PC-3 (cell line): ENCODE measurements around the gene RUNDC1. TPM values are rescaled to one million over a fixed set of nuclear protein-coding genes. Genes with fewer than 3 reads are reported as not detected.

Source experiments
- ATAC-seq: fragments of 200-7000 bp; cut with Tn5 transposase; 2 replicates; pipeline ENCODE4 v1.9.1; 2020; ENCODE audit warnings: mild to moderate bottlenecking, moderate library complexity
- BruUV-seq: library from RNA; stranded (reverse); fragments of 400-500 nt; replicated peaks from 2 replicates; lab custom pipeline; 2021; lab: Mats Ljungman, UMichigan
- CTCF ChIA-PET: fragments of 300-600 bp; sonication (Branson Sonifier 250); formaldehyde crosslinking; loops from one replicate; lab custom pipeline; 2022; ENCODE audit warnings: antibody characterized with exemption; lab: Charles Lee
- POLR2A ChIA-PET: fragments of 300-600 bp; sonication (Branson Sonifier 250); formaldehyde crosslinking; loops from one replicate; lab custom pipeline; 2022; ENCODE audit warnings: antibody characterized with exemption; ENCODE audit not compliant: unreplicated experiment; lab: Charles Lee
- DNase-seq: peaks from one replicate; pipeline ENCODE4 v3.0.0-alpha.2; 2015
- H2AFZ ChIP-seq: fragments of 300-600 bp; sonication (generic); 2 replicates; pipeline ENCODE4 v1.6.0; 2016; ENCODE audit warnings: antibody characterized with exemption, low read length
- H3F3A ChIP-seq: fragments of 300-600 bp; sonication (generic); one replicate; pipeline ENCODE4 v1.6.0; 2017; ENCODE audit warnings: antibody characterized with exemption, low read length, control low read depth, mild to moderate bottlenecking; ENCODE audit not compliant: unreplicated experiment
- H3K27ac ChIP-seq: fragments of 300-600 bp; sonication (generic); 2 replicates; pipeline ENCODE4 v1.5.1; 2016; ENCODE audit warnings: mild to moderate bottlenecking, low read length
- H3K27me3 ChIP-seq: fragments of 300-600 bp; sonication (generic); 2 replicates; pipeline ENCODE4 v1.6.1; 2016; ENCODE audit warnings: low read length, mixed read lengths
- H3K36me3 ChIP-seq: fragments of 300-600 bp; sonication (generic); 2 replicates; pipeline ENCODE4 v1.6.1; 2016; ENCODE audit warnings: low read depth, mixed run types, low read length, mixed read lengths
- H3K4me1 ChIP-seq: fragments of 300-600 bp; sonication (generic); 2 replicates; pipeline ENCODE4 v1.5.1; 2016; ENCODE audit warnings: low read length; ENCODE audit not compliant: insufficient read depth
- H3K4me2 ChIP-seq: fragments of 300-600 bp; sonication (generic); 2 replicates; pipeline ENCODE4 v1.6.0; 2016; ENCODE audit warnings: low read length
- H3K4me3 ChIP-seq: fragments of 300-600 bp; sonication (generic); 2 replicates; pipeline ENCODE4 v1.5.1; 2016; ENCODE audit warnings: mild to moderate bottlenecking, low read length, mixed read lengths
- H3K79me2 ChIP-seq: fragments of 300-600 bp; sonication (generic); 2 replicates; pipeline ENCODE4 v1.6.1; 2017; ENCODE audit warnings: low read length, mixed read lengths
- H3K9ac ChIP-seq: fragments of 300-600 bp; sonication (generic); 2 replicates; pipeline ENCODE4 v1.6.0; 2016; ENCODE audit warnings: mild to moderate bottlenecking, low read length
- H3K9me2 ChIP-seq: fragments of 300-600 bp; sonication (generic); replicated peaks from 2 replicates; pipeline ENCODE4 v1.6.1; 2016; ENCODE audit warnings: mixed run types, low read length, mixed read lengths
- H3K9me3 ChIP-seq: fragments of 300-600 bp; sonication (generic); 2 replicates; pipeline ENCODE4 v1.6.1; 2016; ENCODE audit warnings: low read length, mixed read lengths
- H4K20me1 ChIP-seq: fragments of 300-600 bp; sonication (generic); 2 replicates; pipeline ENCODE4 v1.6.1; 2016; ENCODE audit warnings: low read length, mixed read lengths
- CTCF ChIP-seq: fragments of 300-600 bp; sonication (generic); conservative IDR thresholded peaks from 2 replicates; pipeline ENCODE4 v1.5.1; 2017; ENCODE audit warnings: antibody characterized with exemption, low read depth, mild to moderate bottlenecking, low read length
- EZH2 ChIP-seq: fragments of 300-600 bp; sonication (generic); IDR thresholded peaks from one replicate; pipeline ENCODE4 v1.6.1; 2017; ENCODE audit warnings: antibody characterized with exemption, mild to moderate bottlenecking, low read length; ENCODE audit not compliant: unreplicated experiment
- EZH2phosphoT487 ChIP-seq: fragments of 300-600 bp; sonication (generic); IDR thresholded peaks from 2 replicates; pipeline ENCODE4 v1.6.1; 2018; ENCODE audit warnings: mild to moderate bottlenecking, antibody characterized with exemption, low read length, borderline replicate concordance
- intact Hi-C: fragments of 100-400 bp; cut with micrococcal nuclease; formaldehyde crosslinking; loops from 2 replicates; pipeline ENCODE4 v1.9.0; 2023
- total RNA-seq: library from RNA; depleted of rRNA; stranded (reverse); fragments of >200 nt; gene quantifications from 2 replicates; pipeline ENCODE4 v1.2.3, GENCODE V29; 2014

The RUNDC1 gene
- total RNA-seq, 1 experiment from 2014 or later = 9.5 TPM

- Histone ChIP-seq H3F3A (no peaks in the 10 kb centered on the region), H3K9ac (no peak overlapping the region), H3K4me1 (no peaks in the 10 kb centered on the region), H3K9me2 (no peaks in the 10 kb centered on the region), H3K4me2 (no peak overlapping the region), H2AFZ (no peak overlapping the region), H3K27ac (no peak overlapping the region), H3K9me3 (no peaks in the 10 kb centered on the region), H3K36me3 (no peaks in the 10 kb centered on the region), H3K79me2 (no peaks in the 10 kb centered on the region), H3K4me3 (no peak overlapping the region), H4K20me1 (no peaks in the 10 kb centered on the region), H3K27me3 (no peaks in the 10 kb centered on the region)
- ATAC-seq (no peak), DNase-seq (no peak)
- POLR2A ChIA-PET = interaction anchor here (0.6 kb wide), 1 partner anchor 8 kb away, joined by 8 read pairs; no protein-coding TSS in a partner anchor
- intact Hi-C loops = no loop called here
- no peak for TF ChIP-seq EZH2phosphoT487
- no TSS peak for BruUV-seq
- CTCF ChIA-PET = no interaction called here
Observed at GRCh38 chr17:43027091-43028032, 47.0 kb downstream of the RUNDC1 start.

GRCh38 chr17:43028221-43028861, 48.0 kb downstream of the RUNDC1 start:
- no peaks in the 10 kb centered on the region for H3K79me2 ChIP-seq

More at GRCh38 chr17:43028221-43028861, 48.0 kb downstream of the RUNDC1 start:
- BruUV-seq = no TSS peak
- DNase-seq (no peak), ATAC-seq (no peak)
- CTCF ChIA-PET = no interaction called here
- Histone ChIP-seq H3K9me2 (no peaks in the 10 kb centered on the region), H3K27ac (no peak overlapping the region), H3K4me2 (no peak overlapping the region), H4K20me1 (no peaks in the 10 kb centered on the region), H2AFZ (no peak overlapping the region), H3K9me3 (no peaks in the 10 kb centered on the region), H3K4me3 (no peak overlapping the region), H3K27me3 (no peaks in the 10 kb centered on the region), H3F3A (no peaks in the 10 kb centered on the region), H3K36me3 (no peaks in the 10 kb centered on the region), H3K9ac (no peak overlapping the region), H3K4me1 (no peaks in the 10 kb centered on the region)
- TF ChIP-seq EZH2 = no peak
- no peak for TF ChIP-seq EZH2phosphoT487
- TF ChIP-seq CTCF = no peak
- intact Hi-C loops = no loop called here
- POLR2A ChIA-PET = no interaction called here
